HG03066 (cell line): ENCODE measurements around the gene TRMT13.
A peak's percentile ranks its signal among the peaks of the same experiment; 100 is the strongest.
"Not testable (repeated sequence)": the region's sequence is repeated elsewhere in the genome, so short reads cannot be mapped to it uniquely, and the experiment has no call there.

Experiments used
- ATAC-seq: cut with Tn5 transposase; IDR thresholded peaks from one replicate; pipeline ENCODE4 v1.9.1; 2021; ENCODE audit warnings: low read depth; ENCODE audit not compliant: unreplicated experiment

The TRMT13 gene

GRCh38 chr1:100152271-100152670, 19.3 kb downstream of the TRMT13 start:
- peak; percentile 83 for ATAC-seq

- ATAC-seq: no peak
These were observed 29.9 kb downstream of the TRMT13 start for GRCh38 chr1:100162881-100163280.

GRCh38 chr1:100164216-100164615, 31.3 kb downstream of the TRMT13 start:
- no peak for ATAC-seq

- ATAC-seq: no peak
These were observed 31.7 kb downstream of the TRMT13 start for GRCh38 chr1:100164702-100165101.

GRCh38 chr1:100168051-100168450, 35.1 kb downstream of the TRMT13 start:
- ATAC-seq: no peak

- ATAC-seq: no peak
These were observed 44.5 kb downstream of the TRMT13 start for GRCh38 chr1:100177295-100178041.

GRCh38 chr1:100178091-100178490, 45.1 kb downstream of the TRMT13 start, which contains the start of gene LRRC39:
LRRC39 (minus strand) TSS chr1:100178256; CDS start chr1:100168516, 9,740 bp downstream.
- ATAC-seq: no peak

- no peak for ATAC-seq
These were observed 50.4 kb downstream of the TRMT13 start for GRCh38 chr1:100183370-100183769.

- ATAC-seq: no peak
These were observed 51.6 kb downstream of the TRMT13 start for GRCh38 chr1:100184536-100184935.

GRCh38 chr1:100187912-100188311, 54.9 kb downstream of the TRMT13 start:
- no peak for ATAC-seq

- no peak for ATAC-seq
These were observed 55.7 kb downstream of the TRMT13 start for GRCh38 chr1:100188617-100189016.

- ATAC-seq: no peak
These were observed 65.6 kb downstream of the TRMT13 start for GRCh38 chr1:100198596-100198995.

GRCh38 chr1:100200060-100200459, 67.1 kb downstream of the TRMT13 start:
- not testable (repeated sequence) for ATAC-seq
